GM12892 (cell line): ENCODE measurements around the gene IVD.

Experiments
- DNase-seq: peaks from one replicate; pipeline ENCODE4 v3.0.0; 2011; ENCODE audit not compliant: insufficient read length
- FAIRE-seq: peaks from 2 replicates; lab custom pipeline; 2011; peaks lifted over from hg19 to GRCh38; lab: Jason Lieb, UNC
- POLR2A ChIP-seq: IDR thresholded peaks from 2 replicates; pipeline ENCODE4 v1.6.1; 2011; ENCODE audit warnings: low read depth, low read length, control low read depth
- POLR2AphosphoS5 ChIP-seq: IDR thresholded peaks from 2 replicates; pipeline ENCODE4 v1.6.1; 2011; ENCODE audit warnings: low read depth, low read length, control low read depth
- TAF1 ChIP-seq: IDR thresholded peaks from 2 replicates; pipeline ENCODE4 v1.6.1; 2011; ENCODE audit warnings: low read depth, mild to moderate bottlenecking, control low read depth, low read length, borderline replicate concordance

The IVD gene

DNA sequence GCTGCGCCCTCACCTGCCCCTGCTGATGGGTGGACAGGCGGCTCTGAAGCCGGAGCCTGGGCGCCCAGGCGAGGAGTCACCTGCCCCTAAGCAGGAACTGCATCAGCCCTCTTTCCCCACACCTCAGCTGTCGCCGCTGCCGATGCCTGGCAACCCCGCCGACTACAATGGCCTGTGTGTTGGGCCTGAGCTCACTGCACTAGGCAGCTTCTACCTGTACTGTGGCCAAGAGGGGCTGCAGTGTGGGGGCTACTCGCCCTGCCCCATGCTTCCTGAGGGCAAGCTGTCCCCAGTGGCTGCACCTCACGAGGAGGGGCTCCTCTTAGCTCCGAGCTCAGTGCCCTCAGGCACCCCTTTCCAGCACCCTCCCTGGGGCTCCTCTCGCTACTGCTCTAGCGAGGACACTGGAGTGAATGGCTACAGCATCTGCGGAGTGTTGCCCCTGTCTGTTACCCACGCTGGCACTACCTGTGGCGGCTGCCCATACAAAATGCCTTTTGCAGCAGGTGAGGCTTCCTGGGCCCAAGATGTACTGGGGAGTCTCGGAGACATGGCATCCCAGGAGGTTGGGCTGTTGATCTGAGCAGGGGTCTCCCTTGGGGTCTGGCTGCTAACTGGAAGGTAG is 53.9 kb downstream of the IVD start:
- TF ChIP-seq TAF1 (no peak), POLR2AphosphoS5 (no peak), POLR2A (no peak)
- DNase-seq (no peak), FAIRE-seq (no peak)

DNA sequence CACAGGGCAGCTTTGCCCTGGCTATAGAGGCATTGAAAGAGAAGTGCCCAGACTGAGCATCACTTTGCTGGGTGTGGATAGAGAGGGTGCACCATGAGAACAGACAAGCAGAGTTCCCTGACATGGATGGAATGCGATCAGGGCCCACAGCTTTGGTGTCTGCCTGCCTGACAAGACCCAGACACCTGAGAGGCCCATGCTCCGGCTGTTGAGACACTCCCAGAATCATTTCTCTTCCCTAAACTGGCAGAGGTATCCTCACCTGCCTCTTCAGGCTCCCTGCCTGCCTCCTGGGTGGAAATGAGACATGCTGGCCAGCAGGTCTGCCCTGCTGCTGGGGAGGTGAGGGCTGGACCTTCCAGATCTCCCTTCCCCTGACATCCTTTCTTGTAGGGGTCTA is 54.8 kb downstream of the IVD start:
- TF ChIP-seq POLR2A (no peak), TAF1 (no peak), POLR2AphosphoS5 (no peak)
- DNase-seq (no peak), FAIRE-seq (no peak)

DNA sequence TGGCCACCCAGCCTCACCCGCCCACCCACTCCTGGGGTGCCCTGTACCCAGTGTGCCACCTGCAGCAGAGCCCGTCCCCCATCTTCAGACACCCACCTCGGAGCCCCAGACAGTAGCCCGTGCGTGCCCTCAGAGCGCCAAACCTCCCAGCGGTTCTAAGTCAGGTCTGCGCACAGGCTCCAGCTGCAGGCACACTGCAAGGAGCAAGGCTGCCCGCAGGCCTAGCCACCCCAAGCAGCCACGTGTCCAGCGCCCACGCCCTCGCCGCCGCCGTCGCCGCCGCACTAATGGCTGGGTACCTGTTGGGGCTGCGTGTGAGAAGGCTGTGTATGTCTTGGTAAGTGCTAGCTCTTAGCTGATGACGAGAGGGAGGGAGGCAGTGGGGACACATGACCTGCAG is 56.4 kb downstream of the IVD start:
- no peak for DNase-seq
- no peak for FAIRE-seq
- TF ChIP-seq POLR2AphosphoS5 (no peak), TAF1 (no peak)

DNA sequence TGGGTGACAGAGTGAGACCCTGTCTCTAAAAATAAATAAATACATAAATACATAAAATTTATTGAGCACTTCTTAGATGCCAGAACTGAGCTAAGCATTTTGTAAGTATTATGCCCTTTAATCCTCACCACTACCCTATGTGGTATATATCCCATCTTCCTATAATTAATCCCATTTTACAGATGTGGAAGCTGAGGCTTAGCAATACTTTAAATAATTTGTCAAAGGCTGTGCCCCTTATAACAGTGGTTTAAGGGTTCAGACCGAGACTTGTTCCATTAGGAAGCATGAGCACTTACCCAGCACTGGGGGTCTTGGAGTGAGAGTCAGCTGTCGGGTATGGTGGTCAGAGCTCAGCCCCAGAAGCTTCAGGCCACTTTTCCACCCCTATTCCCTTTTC is 57.7 kb downstream of the IVD start:
- FAIRE-seq (no peak), DNase-seq (no peak)
- TF ChIP-seq POLR2AphosphoS5 (no peak), TAF1 (no peak), POLR2A (no peak)

DNA sequence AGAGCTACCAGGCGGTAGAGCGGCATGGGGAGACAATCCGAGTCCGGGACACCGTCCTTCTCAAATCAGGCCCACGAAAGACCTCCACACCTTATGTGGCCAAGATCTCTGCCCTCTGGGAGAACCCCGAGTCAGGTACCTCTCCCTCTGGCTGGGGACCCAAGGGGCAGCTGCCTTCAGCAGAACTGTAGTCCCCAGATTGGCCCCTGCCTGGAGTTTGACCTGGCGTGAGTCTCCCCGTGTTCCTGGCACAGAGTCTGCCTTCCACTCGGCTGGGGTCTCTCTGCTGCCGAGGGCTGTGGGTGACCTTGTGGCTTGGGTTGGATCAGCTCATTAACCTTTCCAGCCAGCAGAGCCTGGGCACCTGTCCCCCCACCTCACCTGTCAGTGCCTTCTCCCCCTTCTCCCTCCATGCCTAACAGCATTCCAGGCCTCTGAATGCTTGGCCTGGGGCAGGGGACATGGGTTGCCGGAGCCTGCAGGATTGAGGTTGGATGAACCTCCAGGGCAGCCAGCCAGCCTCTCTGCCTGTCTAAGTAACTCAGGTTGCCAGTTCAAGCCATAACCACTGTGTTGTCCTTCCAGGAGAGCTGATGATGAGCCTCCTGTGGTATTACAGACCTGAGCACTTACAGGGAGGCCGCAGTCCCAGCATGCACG is 58.4 kb downstream of the IVD start:
- TF ChIP-seq TAF1: no peak
- no peak for TF ChIP-seq POLR2A
- no peak for TF ChIP-seq POLR2AphosphoS5
- FAIRE-seq (no peak), DNase-seq (no peak)

DNA sequence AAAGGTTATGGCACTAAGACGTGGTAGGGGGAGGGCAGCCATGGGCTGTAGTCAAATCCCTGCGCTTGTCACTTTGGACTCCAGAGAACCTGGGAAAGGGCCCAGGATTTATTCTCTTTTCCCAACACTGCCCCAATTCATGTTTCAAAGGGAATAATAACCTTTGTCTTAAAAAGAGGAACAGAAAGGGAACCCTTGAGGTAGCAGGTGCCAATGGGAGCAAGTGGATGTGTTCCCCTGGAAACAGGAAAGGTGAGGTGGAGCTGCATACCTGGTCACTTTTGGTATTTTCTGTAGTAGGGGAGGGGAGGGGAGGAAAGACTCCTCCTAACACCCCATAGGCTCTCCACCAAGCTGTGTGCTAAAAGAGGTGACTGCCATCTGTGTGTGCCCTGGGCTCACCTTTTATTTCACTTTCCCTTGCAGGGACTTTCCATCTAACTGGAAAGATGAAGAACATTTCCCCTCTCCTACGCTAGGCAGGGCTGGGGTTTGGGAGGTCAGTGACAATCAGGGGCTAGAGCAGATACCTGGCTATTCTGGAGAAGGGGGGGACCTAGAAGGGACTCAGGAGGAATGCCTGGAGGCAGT is 59.1 kb downstream of the IVD start:
- FAIRE-seq: no peak
- TF ChIP-seq POLR2AphosphoS5: no peak
- no peak for TF ChIP-seq POLR2A
- TF ChIP-seq TAF1: no peak
- no peak for DNase-seq

DNA sequence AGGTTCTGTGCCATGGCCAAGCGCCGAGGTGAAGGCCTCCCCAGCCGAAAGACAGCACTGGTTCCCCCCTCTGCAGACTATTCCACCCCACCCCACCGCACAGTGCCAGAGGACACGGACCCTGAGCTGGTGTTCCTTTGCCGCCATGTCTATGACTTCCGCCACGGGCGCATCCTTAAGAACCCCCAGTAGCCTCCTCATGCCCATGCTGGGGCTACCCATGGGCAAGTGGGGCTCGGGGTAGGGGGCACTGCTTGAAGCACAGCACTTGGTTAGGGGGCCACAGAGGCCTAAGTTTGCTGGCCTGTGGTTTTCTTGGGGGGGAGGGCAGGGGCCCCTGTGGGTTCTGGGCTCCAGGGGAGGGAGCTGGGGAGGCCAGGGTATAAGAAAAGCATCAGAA is 60.3 kb downstream of the IVD start:
- FAIRE-seq (no peak), DNase-seq (no peak)
- TF ChIP-seq TAF1: no peak
- TF ChIP-seq POLR2A: no peak
- TF ChIP-seq POLR2AphosphoS5: no peak

DNA sequence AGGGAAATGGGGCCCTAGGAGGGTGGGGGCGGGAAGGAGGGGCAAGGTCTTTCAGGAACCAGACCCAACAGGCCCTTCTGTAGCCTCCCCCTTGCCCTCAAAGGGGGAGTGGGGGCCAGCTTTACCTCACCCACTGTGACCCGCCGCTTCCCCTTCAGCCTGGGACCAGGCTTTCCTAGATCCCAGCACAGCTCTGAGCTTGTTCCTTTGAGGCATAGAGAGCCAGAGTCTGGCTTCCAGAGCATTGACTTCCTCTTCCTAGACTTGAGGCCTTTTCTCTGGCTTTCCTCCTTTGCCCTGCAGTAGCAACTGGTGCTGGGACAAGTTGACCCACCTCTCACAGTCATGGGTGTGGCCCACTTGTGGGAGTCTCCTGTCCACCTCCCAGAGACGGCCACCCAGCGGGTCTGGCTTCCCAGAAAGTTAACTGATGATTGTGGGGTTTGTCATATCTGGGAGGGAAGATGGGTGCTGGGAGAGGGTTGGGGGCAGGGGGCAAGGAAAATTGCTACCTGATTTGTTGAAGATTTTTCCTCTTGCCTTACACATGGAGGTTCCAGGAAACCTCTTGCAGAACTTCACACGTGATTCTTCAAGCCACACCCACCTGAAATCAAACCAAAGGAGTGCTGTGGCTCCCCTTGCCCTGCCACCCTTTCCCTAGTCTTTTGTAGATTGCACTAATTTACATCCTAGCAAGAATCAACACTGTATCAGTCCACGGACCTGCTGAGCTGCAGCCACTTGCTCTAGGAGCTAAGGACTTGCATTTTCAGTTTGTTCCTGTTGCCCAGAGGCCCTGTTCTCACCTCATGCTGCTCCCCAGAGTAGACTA is 61.0 kb downstream of the IVD start:
- no peak for DNase-seq
- no peak for FAIRE-seq
- no peak for TF ChIP-seq TAF1
- TF ChIP-seq POLR2A: no peak
- no peak for TF ChIP-seq POLR2AphosphoS5

DNA sequence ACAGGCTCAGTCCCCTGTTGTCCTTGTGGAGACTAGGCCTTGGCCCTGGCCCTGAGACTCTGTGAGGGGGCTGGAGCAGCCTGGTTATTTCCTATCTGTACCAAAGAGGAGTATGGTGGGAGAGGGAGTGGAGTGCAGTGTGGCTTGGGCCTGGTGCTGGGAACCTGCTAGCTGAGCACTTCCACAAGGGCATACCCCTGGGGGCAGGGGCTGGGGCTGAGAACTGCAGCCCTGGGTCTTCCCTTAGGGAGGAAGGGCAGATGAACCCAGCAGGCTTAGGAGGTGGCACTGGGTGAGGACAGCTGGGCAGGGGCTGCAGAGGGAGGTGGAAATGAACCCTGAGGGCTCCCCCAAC is 61.6 kb downstream of the IVD start:
- FAIRE-seq: no peak
- DNase-seq: no peak
- TF ChIP-seq POLR2AphosphoS5: no peak
- no peak for TF ChIP-seq POLR2A
- TF ChIP-seq TAF1: no peak

DNA sequence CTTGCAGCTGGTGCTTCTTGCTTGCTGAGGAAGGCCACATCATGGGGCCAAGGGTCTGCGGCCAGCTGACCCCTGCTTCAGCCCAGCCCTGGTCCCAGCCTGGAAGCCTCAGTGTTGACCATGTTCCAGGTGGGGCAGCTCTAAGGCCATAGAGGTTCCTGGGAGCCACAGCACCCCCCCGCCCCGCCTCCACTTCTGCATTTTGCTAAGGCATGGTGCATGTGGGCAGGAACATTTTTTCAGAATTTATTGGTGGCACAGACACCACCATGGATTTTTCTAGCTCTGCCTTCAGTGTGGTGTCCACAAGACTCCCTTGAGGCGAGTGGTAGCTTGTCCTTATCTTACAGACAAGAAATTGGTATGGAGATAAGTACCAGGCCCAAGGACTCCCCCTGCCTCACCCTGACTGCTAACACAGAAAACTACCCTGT is 63.3 kb downstream of the IVD start:
- DNase-seq: no peak
- no peak for TF ChIP-seq TAF1
- no peak for TF ChIP-seq POLR2A
- TF ChIP-seq POLR2AphosphoS5: no peak
- FAIRE-seq: no peak

DNA sequence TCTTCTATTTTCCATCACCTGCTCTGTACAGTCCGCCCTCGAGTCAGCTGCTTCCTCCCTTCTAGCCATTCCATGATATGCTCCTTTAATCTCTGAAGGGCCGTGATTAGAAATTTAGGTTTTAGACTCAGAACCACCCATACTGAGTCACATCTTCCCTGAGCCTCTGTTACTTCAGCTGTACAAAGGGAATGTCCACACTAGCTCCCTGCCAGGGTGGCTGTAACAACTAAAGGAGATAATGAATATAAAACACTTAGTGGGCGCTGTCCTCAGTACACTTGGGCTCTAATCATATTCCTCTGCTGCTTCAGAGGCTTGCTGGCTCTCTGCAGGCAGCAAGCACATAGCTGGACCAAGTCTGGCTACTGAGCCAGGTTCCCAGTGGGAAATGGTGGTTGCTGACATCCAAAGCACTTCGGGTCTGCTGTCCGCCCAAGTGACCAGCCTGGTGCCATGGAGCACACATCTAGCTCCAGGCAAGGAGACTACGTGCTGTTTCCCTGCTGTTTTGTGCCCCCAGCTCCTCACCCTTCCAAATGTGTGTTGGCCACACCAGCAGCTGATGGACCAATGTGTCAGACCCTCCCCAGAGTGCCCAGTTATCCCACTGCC is 64.3 kb downstream of the IVD start:
- DNase-seq (no peak), FAIRE-seq (no peak)
- no peak for TF ChIP-seq POLR2A
- TF ChIP-seq POLR2AphosphoS5: no peak
- no peak for TF ChIP-seq TAF1

DNA sequence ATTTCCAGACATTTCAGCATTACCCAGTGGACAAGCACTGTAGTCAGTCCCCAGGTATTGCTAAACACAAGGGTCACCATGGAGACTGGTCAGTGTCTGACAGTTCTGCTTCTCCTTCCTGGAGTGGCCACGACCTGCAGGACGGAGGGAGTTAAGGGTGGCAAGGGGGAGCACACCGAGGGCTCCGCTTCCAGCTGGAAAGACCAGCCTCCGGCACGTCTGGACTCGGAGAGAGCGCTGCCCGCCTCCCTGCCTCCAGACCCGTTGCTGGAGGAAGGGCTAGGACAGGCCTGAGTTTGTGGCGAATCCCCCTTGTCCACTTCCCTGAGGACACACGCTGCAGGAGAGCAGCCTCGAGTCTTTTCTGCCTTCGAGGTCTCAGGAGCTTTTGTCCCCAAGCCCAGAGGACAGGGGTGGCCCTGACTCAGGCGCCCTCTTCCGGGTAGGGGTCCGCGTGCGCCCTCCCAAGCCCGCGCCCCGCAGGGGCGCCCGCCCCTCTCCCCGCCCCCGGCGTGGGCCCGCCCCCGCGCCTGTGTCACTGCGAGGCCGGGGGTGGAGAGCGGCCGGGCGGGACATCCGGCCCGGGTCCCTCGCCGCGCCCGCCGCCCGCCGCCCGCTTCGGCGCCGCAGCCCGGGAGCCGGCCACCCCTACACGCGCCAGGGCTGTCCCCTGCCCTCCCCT is 65.0 kb downstream of the IVD start, which contains the start of gene CHST14:
TSS of gene CHST14 (plus strand) at position 562 of the 682 bp plus-strand sequence. CDS start 230 bp downstream, outside the sequence.
- FAIRE-seq (peak; percentile 77), DNase-seq (peak; percentile 87)
- no peak for TF ChIP-seq POLR2AphosphoS5
- TF ChIP-seq TAF1: no peak
- TF ChIP-seq POLR2A: no peak; the same call in 1 of the 2 replicates
